NCI-H2196 (cell line): ENCODE results near the gene FFAR4.

Source experiments
- DNase-seq: peaks from one replicate; lab custom pipeline; 2025; ENCODE audit not compliant: unreplicated experiment; lab: John Stamatoyannopoulos, UW

FFAR4 gene

DNA sequence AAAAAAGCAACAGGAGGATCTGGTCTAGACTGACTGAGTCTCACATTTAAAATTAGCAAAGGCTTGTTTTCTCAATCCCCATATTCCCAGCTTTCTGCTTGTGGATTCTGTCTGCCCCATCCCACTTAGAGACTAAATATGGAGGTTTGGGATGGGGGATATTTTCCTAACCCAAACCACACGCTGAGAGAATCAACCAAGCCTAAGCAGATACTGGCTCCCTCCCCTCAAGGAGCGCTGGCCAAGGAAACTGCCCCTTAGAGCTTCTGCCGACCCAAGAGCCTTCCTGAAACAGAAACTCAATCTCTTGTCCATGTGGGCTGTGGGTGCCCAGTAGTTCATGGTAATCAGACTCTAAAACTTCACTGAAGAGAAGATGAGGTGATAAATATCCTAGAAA, 3.9 kb downstream of the FFAR4 start:
- no peak for DNase-seq

GRCh38 chr10:93572606-93573005, 6.1 kb downstream of the FFAR4 start:
- no peak for DNase-seq

DNA sequence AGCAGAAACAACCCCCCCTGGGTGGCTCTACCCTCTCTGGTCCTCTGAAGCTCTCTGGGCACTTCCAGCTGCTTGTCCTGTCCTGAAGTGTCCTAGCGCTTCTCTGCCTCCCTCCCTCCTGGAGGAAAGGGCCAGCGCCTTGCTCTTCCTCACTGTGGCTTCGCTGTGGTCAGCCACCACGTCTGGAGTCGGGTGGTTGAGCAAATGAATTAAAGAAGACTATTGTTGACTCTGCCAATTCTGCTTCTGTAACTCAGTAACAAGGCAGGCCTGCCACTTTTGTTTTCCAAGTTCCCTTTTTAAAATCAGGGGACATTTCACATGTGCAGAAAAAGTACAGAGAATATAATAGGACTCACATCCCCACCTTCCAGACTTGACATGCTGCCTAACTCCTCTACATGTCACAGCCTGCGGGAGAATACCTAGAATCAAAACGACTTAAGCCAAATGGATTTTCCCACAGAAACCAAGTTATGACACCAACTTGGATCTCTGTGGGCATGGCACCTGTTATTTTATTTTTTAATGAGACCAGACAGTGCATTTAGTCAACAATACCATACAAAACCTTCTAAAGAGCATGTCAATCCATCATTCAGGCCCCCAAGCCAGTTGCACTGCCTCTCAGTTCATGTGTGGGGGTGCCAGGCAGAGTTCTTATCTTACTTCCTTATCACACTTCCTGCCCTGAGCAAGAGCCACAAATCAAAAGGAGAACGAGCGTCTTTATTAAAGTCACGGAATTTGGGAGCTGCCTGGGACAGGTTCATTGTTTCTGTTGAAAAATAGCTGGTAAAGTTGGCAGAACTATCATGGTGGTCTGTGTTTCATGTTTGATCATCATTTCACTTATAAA, 6.8 kb downstream of the FFAR4 start:
- DNase-seq = no peak

DNA sequence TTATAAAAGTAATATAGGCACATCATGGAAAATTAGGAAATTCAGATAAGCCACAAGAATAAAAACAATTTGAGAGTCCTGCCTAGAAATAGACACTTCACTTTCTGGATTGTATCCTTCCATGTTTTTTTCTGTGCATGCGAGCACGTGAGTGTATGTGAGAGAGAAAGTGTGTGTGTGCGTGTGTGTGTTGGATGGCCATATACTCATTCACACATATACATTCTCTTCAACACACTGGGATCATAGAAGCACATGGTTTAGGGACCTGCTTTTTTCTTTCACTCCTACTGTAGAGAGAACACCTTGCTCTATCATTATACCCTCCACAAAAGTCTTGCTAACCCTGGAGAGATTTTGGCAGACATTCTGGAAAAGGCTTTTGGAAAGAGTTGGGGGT, 7.5 kb downstream of the FFAR4 start:
- DNase-seq = no peak

GRCh38 chr10:93576888-93577287, 10.4 kb downstream of the FFAR4 start:
- DNase-seq = no peak

DNA sequence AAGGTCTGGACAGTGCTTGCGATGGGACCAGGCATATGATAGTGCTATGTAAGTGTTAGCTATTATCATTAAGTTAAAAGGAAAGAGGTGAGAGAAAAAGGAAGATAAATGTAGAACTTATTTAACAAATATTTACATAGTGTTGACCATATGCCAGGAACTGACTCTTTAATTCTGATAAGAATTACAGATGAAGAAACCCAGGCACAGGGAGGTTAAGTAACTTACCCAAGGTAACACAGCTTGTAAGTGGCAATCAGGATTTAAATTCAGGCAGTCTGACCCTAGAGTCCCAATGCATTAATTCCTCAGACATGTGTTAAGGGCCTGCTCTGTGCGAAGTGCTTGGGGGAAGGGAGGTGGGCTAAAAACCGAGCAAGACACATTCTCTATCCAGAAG, 11.1 kb downstream of the FFAR4 start:
- DNase-seq = no peak

- no peak for DNase-seq
These were observed 12.6 kb downstream of the FFAR4 start for GRCh38 chr10:93579089-93579488.

DNA sequence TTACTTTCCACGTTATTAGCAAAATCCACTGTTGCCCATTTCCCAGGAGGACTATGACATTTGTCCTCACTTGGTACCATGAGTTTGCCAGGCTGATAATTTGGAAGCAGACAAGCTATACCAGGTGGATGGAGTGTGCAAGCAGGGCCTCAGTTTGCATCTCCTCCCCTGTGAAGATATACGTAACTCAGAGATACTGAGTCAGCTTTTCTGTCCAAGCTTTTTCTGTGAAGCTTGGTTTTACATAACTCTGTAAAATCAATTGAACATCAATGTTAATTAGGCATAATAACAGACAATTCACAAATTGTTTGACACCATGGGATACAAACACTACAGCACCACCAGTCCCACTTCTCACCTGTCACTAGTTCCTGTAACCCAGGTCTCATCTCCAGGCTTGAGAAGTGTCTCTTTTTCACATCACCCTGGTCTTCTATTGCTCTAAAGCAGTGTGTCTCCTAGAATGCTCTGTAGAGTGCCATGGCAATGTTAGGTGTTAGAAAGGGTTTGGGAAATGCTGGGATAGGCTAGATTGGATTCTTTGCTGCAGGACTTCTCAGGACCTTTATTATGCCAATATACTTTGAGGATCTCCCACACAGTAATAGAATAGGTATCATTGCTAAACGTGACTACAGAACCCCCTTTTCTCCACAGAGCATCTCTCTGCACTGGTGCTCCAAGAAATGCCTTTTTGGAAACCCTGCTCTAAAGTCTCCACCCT, 13.7 kb downstream of the FFAR4 start:
- DNase-seq = no peak

- DNase-seq = no peak
These were observed 14.4 kb downstream of the FFAR4 start for GRCh38 chr10:93580828-93581227.

- no peak for DNase-seq
These were observed 18.0 kb downstream of the FFAR4 start for GRCh38 chr10:93584445-93584844.

DNA sequence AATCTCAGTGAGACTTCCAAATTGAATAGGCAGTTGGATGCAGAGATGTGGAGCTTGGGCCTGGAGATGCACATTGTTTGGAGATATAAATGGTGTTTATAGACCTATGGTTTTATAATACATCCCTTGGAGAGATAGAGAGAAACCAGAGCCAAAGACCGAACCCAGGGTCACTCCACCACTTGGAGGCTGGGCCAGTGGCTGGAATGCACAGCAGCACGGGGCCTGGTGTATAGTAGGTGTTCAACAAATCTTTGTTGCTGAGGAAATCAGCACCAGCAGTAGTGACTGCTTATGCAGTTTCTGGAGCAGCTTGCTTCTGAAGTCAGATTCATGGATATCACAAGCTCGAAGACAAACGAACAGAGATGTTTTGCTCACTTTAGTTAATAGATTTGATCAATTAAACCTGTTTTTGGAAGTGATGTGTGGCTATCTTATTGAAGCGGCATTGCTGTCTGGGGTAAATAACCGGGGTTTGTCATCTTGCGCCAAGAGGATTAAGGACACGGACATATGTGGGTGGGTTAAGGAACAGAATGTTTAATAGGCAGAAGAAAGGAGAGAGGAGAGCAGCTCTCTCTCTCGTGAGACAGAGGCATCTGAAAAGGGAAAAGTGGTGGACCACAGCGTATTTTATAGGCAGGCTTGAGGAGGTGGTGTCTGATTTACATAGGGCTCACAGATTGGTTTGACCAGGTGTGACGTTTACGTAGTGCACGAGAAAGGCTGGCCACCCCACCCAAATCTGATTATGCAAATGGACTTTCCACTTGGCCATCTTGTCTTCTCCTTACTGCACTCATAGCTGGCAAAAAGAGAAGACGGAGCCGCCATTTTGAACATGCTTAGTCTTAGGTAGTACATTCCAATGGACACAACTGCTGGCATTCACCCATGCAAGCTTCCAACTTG, 23.4 kb downstream of the FFAR4 start:
- no peak for DNase-seq

GRCh38 chr10:93590638-93591037, 24.2 kb downstream of the FFAR4 start:
- no peak for DNase-seq

DNA sequence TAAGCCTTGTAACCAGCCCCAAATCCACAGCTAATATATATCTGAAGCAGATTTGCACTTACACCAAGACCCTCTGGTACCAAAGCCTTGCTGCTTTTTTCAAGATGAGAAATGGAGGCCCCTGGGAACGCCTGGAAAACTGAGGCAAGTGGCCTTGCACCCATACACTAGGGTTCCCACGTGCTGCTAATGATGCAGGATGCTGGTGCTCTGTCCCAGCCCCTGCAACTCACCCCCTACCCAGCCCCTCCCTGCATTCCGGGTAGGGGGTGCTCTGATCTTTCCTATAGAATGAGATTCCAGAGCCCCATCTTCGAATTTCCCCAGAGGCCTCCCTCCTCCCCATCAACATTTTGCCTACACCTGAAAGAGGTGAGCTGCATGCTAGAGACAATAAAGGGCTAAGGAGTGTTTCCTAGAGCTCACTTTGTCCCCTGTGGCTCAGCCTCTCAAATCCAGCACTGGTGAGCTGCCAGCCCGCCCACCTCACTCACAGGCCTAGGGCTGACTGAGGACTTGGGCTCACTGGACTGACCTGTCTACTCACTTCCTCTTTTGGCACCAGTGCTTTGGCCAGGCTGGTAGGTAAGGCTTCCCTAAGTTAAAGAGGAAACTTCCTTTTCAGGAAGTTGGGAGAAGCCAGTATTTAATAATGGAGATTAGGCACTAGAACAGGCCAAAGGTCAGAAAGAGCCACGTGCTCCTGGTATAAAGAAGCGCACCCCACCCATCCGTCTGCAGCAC, 24.8 kb downstream of the FFAR4 start:
- DNase-seq = no peak

DNA sequence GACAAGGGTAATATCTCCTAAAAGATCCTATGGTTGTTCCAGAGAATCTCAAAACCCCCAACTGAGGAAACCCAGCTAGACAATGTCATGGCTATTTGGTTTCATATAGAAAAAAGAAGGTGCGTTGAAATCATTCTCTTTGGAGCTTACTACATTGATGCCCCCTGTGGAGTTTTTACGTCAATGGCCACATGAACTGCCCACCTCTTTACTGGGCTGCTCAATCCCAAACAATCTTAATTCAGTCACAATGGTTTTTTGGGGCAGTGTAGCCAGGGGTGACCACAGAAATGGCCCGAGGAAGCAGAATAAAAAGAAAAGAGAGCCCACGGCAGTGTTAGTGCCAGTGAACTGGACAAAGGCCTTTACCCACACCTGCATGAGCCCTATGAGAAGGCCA, 26.8 kb downstream of the FFAR4 start:
- no peak for DNase-seq

GRCh38 chr10:93593749-93594148, 27.3 kb downstream of the FFAR4 start:
- no peak for DNase-seq

DNA sequence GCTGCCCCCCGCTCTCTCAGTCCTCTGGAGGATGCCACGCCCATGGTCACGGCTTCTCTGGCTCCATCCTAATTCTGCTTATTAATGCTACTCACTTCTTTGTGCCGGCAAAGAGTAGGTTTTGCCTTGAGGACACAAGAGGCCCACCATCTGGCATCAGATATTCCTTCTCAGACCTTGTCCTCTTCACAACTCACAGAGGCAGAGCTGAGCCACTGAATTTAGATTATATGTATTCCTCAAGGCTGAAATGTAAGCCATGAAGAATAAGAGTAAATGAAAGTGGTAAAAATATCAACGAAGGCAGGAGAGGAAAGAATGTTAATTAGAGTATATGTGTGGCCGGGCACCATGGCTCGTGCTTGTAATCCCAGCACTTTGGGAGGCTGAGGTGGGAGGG, 28.1 kb downstream of the FFAR4 start:
- DNase-seq = no peak

- DNase-seq = no peak
These were observed 29.1 kb downstream of the FFAR4 start for GRCh38 chr10:93595378-93596161.

GRCh38 chr10:93596539-93596938, 30.1 kb downstream of the FFAR4 start:
- DNase-seq = no peak

DNA sequence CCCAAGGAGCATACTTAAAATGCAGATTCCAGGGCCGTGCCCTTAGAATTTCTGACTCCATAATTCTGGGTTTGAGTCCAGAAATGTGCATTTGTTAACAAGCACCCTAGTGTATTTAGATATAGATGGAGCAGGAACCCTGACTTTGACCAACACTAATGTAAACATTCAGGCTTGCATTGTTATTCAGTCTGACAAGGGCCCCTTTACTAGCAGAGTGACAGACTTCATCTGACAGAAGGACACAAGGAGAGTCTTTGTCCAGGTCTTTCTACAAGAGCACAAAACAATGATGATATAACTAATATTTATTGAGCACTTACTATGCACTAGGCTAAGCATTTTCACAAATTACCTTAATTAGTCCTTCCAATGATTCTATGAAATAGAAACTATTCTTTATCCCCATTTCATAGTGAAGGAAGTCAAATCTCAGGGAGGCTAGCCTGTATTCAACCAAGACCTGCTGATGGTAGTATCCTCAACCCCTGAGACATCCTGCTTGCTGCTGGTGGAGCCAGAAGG, 30.7 kb downstream of the FFAR4 start:
- DNase-seq = no peak

DNA sequence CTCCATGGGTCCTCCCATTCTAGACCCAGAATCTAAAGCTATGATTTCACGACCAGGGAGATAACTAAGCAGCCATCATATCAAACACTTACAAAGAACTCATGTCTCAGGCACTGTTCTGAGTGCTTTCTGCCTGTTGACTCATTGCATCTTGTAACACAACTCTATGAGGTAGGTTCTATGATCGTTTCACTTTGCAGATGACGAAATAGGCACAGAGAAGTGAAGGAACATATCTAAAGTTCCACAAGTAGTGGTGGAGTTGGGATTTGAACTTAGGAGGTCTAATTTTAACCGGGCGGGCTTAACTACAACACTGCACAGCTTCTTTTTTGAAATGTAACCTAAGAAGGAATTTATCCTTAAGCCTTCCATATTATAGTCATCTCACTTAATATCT, 31.7 kb downstream of the FFAR4 start:
- DNase-seq = no peak
